Ramos (cell line): ENCODE data around the gene WWOX.

Experiments
- in situ Hi-C: fragments of 300-500 bp; cut with MboI; formaldehyde crosslinking; loops from one replicate; pipeline ENCODE4 v1.14.3; 2022; ENCODE audit warnings: low sequenced_read_pairs; ENCODE audit not compliant: unreplicated experiment

WWOX gene

DNA sequence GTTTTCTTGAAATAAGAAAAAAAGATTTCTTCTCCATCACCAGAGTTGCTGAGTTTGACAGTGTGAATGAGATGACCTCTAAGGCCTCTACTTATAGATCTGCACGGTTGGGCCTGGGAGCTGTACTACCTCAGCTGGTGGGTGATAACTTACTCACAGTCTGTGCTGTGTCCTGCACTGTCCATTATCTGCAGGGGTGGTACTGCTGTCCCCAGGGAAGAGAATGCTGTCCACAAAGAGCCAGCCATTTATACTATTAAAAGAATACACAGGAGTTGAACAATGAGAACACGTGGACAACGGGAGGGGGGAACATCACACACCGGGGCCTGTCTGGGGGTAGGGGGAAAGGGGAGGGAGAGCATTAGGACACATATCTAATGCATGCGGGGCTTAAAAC is 655.3 kb downstream of the WWOX start:
- in situ Hi-C loops: no loop called here

DNA sequence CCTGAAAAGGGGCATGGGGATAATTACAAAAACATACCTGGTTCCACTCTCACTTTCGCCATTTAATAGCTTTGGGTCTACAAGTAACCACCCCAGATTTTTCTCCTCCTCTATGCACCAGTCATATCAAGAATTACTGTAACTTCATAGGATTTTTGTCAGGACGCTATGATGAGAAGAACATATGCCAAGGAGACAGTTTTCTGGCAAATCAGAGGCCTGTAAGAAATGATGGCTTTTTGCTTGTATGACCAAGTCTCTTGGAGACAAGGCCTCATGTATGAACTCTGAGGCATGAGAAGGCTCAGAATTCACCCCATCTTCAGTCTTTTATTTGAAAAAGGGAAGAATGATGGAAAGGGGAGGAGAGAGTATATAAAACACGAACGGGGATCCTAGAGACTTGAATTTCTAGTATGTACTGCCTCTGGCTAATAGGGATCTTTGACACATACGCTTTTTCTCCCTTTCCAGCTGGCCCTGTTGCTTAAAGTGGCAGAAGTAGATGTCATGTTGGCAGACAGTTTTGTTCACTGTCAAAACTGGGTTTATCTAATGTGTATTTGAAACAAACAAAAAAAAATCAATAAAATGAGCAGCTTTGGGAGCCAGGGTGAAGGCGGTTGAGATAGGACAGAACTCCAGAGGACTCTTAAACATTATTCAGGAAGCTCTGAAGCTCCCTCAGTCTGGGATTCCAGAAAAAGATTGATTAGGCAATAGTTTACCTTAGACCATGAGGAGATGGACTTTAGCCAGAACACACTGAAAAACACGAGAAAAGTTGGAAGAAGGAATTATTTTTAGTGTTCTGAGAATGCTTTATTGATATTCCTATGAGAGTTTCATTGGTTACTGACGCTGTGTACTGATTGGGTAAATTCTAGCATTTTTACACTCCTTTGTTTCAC is 656.6 kb downstream of the WWOX start:
- in situ Hi-C loops: no loop called here

DNA sequence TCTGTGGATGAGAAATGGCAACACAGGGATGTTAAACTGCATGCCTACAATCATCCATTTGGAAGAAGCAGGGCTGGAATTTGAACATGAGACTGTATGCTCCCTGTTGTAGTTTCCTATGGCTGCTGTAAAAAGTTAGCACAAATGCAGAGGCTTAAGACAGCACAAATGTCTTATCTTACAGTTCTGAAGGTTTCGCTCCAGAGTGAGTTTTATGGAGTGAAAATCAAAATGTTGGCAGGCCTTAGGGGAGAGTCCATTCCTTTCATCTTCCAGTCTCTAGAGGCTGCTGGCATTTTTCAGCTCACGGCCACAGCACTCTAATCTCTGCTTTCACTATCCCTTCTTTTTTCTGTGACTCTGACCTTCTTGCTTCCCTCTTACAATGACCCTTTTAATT is 660.1 kb downstream of the WWOX start:
- in situ Hi-C loops: no loop called here

- in situ Hi-C loops: no loop called here
These were observed 661.2 kb downstream of the WWOX start for GRCh38 chr16:78760611-78761010.

- in situ Hi-C loops: no loop called here
These were observed 662.0 kb downstream of the WWOX start for GRCh38 chr16:78761427-78761826.

DNA sequence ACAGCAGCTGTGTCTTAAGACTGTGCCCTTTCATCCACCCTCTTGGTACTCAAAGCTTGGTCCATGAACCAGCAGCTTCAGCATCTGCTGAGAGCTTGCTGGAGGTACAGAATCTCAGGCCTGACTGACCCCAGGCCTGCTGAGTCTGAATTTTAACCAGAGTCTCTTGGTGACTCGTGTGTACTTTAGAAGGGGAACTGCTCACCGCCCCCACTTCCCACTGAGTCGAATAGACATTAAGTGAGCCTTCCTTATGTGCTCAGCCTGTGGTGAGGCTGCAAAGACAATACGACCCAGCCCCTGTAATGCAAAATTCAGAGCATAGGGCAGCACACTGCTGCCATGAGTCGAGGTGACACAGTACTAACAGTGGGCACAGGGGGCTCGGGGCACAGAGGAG is 662.8 kb downstream of the WWOX start:
- in situ Hi-C loops: no loop called here

- in situ Hi-C loops: no loop called here
These were observed 664.5 kb downstream of the WWOX start for GRCh38 chr16:78763821-78764440.

GRCh38 chr16:78764478-78764877 is 665.0 kb downstream of the WWOX start:
- in situ Hi-C loops: no loop called here

DNA sequence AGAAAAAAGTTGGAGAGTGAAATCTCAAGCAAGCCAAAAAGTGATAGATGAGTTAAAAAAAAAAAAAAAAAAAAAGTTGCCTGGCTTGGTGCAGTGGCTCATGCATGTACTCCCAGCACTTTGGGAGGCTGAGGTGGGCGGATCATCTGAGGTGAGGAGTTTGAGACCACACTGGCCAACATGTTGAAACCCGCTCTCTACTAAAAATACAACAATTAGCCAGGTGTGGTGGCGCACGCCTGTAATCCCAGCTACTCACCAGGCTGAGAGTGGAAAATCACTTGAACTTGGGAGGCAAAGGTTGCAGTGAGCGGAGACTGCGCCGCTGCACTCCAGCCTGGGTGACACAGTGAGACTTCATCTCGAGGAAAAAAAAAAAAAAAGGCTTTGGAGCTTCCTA is 668.8 kb downstream of the WWOX start:
- in situ Hi-C loops: loop anchor here (5.0 kb wide), 1 partner anchor 261 kb away; no protein-coding TSS in a partner anchor

- in situ Hi-C loops: loop anchor here (5.0 kb wide), 1 partner anchor 261 kb away; no protein-coding TSS in a partner anchor
These were observed 669.3 kb downstream of the WWOX start for GRCh38 chr16:78768718-78769117.

DNA sequence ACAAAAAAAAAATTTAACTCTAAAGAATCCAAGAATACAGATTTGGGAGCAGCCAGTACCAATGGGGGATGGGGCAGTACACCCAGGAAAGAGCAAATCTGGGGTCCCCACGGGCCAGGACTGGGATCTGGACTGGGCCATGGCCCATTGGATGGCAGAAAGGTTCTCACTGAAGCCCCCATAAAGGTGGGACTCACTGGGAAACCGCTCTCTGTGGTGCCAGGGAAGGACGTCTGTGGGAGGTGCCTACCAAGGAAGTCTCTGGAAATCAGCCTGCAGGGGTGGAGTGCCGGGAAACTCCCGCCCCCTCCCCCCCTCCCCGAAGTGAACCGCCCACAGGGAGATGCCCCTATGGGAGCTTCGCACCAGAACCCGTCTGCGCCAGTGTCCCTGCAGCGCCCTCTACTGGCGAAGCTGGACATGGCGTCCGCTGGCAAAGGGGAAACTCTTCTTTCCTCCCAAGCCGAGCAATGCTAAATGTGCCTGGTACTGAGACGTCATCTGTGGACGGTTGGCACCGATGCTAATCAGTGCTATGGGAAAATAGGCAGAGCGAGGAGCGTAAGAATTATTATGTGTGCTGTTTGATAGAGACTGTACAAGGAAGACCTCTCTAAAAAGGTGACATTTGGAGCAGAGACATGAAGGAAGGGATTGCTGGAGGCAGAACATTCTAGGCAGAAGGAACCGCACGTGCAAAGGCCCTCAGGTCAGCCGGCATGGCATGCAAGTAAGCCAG is 671.1 kb downstream of the WWOX start:
- in situ Hi-C loops: no loop called here

- in situ Hi-C loops: no loop called here
These were observed 673.8 kb downstream of the WWOX start for GRCh38 chr16:78773291-78773702.

GRCh38 chr16:78773706-78774105 is 674.3 kb downstream of the WWOX start:
- in situ Hi-C loops: no loop called here

DNA sequence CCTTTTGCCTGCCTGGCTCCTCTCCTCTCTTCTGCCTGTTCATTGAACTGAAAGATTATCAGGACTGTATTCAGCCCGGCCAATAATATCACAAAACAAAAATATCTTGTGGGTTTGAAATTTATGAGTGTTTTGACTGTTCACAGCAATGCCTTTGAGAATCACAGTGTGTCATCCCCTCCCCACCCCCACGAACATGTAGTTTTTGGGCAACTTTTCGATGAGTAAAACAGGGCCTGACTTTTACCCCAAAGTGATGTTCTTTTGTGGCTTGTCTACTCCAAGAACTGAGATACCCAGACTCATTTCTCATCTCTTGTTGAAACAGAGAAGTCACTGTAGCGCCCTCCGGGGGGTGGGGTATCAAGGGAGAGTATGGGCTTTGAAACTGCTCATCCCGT is 675.7 kb downstream of the WWOX start:
- in situ Hi-C loops: loop anchor here (25.0 kb wide), 1 partner anchor 638 kb away; no protein-coding TSS in a partner anchor

DNA sequence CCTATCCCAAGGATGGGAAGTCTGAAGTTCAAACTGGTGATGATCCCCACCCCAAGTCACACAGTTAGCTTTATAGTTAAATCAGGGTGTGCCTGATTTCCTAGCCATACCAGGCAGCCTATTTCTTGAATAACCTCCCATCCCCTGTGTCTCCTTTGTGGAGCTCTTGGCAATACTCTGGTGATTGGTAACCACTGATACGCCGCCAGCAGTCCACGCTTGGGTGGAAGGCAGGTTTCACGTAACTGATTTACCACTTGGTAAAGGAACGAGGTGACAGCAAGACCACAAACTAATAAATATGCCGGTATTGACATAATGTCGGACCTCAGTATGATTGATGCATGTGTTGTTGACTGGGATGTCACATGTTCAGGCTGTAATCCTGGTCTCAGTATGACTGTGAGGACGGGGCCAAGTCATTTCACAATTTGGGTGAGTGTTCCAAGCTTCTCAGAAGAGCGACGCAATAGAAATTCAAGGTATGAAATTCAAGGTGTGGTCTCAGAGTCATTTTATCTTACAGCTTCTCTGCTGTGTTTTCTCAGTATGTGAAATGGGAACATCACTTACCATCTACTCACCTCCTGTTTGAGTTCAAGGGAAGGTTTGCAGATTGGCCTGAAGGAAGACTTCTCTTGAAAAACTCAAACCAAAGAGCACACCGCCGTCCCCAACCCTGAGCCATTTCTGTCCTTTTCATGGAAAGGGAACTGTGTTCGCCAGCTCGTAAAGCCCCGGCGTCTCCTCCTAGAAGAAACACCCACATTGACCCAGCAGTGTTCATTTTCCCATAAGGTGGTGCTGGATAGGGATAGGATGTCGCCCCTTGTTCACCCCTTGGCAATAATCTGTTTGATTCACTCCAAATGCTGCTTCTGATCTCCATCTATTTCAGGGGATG is 678.9 kb downstream of the WWOX start:
- in situ Hi-C loops: loop anchor here (25.0 kb wide), 1 partner anchor 641 kb away; no protein-coding TSS in a partner anchor

DNA sequence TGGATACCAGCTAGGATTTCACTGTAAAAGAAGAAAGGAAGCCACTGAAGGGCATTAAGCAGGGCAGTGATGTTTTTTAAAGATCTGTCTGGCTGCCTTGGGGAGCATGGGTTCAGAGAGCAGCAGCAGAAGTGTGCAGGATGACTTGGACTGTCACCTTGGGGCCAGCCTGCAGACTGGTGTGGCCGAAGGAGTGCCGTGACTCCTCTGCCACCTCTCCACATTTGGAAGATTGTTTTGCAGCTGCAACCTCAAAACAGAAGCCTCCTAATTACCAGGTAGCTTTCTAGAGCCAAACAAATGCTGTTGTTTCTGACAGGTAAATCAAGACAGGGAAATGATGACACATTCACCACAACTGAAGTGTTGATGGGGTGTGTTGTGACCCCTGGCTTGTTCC is 681.4 kb downstream of the WWOX start:
- in situ Hi-C loops: loop anchor here (25.0 kb wide), 1 partner anchor 644 kb away; no protein-coding TSS in a partner anchor

- in situ Hi-C loops: loop anchor here (25.0 kb wide), 1 partner anchor 645 kb away; no protein-coding TSS in a partner anchor
These were observed 683.1 kb downstream of the WWOX start for GRCh38 chr16:78782572-78782971.

DNA sequence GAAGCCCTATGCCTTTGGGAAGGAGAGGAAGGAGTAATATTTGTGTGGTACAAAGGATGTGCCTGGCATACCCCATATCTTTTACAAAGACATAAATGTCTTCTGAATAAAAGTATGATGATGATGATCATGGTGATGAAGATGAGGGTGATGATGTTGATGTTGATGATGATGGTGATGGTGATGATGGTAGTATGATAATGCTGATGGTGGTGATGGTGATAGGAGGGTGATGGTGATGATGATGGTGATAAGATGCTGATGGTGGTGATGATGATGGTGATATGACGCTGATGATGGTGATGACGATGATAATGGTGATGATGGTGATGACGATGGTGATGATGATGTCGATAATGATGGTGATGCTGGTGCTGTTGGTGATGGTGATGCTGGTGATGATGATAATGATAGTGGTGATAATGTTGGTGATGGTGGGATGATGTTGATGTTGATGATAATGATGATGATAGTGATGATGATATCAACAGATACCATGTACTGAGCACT is 684.2 kb downstream of the WWOX start:
- in situ Hi-C loops: loop anchor here (25.0 kb wide), 1 partner anchor 646 kb away; no protein-coding TSS in a partner anchor

- in situ Hi-C loops: loop anchor here (25.0 kb wide), 1 partner anchor 647 kb away; no protein-coding TSS in a partner anchor
These were observed 685.3 kb downstream of the WWOX start for GRCh38 chr16:78784771-78785170.
